NCI-H2029 treated with DMSO at 0.1 percent for 48 hours (cell line): Measurements from ENCODE around the gene NECTIN2.
A peak's percentile ranks its signal among the peaks of the same experiment; 100 is the strongest.
"Not testable (repeated sequence)": the region's sequence is repeated elsewhere in the genome, so short reads cannot be mapped to it uniquely, and the experiment has no call there.

Experiments
- DNase-seq: peaks from one replicate; lab custom pipeline; 2025; lab: John Stamatoyannopoulos, UW

NECTIN2 gene

DNA sequence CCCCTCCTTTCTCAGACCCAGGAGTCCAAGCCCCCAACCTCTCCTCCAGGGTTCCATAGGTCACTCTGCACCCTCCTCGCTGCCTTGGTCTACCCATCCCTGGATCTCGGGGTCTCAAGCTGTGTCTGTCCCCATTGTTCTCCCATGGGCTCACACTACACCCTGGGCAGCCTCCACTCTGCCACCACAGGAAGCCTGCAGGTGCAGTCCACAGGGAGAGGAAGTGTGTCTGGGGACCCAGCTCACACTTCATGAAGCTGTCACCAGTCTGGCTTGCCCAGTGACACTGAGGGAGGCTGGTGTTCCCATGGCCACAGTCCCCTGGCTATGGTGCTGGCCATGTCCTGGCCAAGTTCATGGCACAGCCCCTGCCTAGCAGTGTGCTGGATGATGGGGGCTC is 5.3 kb downstream of the NECTIN2 start:
- no peak for DNase-seq

DNA sequence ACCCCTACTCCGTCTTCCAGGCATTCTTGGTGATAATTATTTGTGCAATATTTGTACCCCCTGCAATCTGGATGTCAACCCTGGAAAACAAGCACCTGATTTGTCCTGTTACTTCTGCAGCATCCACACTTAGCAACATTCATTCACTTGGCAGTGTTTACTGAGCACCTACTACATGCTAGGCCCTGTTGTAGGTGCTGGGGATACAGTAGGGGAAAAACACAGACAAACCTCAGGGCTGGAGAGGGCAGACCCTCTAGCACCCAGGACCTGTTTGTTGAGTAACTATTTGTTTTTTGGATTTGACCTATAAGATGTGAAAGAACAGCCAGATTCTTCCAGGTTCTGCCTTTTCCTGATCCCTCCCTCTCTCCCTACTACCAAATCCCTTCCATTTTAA is 9.5 kb downstream of the NECTIN2 start:
- no peak for DNase-seq

DNA sequence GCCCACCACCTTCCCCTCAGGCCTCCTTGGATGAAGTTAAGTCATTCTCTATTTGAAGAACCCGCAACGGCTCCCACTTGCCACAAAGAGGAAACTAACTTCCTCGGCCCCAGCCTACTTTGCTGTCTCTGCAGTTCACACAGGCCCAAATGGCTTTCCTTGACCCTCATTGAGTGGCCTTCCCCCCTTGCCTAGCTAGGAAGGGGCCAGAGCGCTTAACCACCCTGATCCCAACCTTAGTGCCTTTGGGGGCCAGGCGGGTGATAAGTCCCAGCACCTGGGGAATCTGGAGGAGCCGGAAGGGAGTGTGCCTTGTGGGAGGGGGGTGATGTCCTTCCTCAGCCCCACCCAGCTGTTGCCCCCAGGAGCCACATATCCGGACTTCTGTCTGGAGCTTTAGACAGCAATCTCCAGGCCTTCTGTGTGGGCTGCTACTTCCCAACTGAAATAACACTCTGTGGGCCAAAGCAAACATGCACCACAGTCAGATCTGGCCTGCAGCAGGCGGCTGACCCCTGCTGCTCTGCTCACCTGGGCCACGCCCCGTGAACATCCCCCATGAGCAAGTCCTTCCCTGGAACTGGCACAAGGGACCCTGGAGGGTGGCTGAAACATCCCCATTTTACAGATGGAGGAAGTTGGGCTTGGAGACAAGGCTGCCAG is 10.5 kb downstream of the NECTIN2 start:
- no peak for DNase-seq

DNA sequence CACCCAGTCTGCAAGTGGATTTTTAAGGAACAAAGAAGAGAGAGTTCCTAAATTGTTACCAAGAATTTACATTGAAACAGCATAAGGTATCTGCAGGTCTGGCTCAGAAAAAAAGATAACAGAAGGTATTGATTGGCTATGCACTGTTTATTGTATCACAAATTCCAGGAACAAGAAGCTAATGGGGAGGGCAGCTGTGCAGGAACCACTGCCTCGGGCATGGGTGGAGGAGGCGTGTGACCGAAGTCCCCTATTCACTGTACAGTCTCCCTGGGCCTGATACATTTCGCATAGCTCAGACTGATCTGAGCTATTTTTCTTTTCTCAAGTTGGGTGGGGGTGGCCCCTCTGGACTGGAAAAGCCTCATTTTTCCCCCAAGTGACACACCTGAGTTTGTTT is 11.7 kb downstream of the NECTIN2 start:
- no peak for DNase-seq

DNA sequence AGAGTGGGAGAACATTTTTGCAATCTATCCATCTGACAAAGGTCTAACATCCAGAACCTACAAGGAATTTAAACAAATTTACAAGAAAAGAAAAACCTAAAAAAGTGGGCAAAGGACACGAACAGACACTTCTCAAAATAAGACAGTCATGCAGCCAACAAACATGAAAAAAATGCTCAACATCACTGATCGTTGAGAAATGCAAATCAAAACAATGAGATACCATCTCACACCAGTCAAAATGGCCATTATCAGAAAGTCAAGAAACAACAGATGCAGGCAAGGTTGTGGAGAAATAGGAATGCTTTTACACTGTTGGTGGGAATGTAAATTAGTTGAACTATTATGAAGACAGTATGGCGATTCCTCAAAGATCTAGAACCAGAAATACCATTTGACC is 15.5 kb downstream of the NECTIN2 start:
- DNase-seq: not testable (repeated sequence)

DNA sequence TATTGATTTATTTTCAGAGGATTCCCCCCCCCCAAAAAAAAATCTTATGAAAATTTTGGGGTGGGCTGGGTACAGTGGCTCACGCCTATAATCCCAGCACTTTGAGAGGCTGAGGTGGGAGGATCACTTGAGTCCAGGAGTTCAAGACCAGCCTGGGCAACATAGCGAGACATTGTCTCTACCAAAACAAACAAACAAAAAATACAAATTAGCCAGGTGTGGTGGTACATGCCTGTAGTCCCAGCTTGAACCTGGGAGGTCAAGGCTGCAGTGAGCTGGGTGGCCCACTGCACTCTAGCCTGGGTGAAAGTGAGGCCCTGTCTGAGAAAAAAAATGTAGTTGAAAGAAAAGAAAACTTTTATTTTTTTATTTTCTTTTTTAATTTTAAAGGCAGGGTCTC is 17.9 kb downstream of the NECTIN2 start:
- no peak for DNase-seq

DNA sequence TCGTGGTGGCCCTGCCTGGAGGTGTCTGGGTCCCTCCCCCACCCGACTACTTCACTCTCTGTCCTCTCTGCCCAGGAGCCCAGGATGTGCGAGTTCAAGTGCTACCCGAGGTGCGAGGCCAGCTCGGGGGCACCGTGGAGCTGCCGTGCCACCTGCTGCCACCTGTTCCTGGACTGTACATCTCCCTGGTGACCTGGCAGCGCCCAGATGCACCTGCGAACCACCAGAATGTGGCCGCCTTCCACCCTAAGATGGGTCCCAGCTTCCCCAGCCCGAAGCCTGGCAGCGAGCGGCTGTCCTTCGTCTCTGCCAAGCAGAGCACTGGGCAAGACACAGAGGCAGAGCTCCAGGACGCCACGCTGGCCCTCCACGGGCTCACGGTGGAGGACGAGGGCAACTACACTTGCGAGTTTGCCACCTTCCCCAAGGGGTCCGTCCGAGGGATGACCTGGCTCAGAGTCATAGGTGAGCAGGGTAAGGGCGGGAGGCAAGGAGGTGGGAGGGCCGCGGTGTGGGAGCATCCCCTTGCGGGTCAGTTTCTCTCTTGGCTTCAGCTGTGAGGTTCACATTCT is 19.2 kb downstream of the NECTIN2 start:
- no peak for DNase-seq

DNA sequence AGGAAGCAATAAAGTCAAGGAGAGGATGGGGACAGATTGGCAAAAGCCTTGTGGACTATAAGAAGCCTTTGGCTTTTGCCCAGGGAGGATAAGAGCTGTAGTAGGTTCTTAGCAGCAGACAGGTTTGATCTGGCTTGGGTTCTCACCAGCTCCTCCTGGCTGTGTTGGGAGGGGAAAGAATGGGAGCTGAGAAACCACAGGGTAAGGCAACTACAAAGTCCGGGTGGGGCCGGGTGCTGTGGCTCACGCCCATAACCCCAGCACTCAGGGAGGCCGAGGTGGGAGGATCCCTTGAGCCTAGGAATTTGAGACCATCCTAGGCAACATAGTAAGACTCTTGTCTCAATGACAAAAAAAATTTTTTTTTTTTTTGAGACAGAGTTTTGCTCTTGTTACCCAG is 20.6 kb downstream of the NECTIN2 start:
- DNase-seq: peak; percentile 68

DNA sequence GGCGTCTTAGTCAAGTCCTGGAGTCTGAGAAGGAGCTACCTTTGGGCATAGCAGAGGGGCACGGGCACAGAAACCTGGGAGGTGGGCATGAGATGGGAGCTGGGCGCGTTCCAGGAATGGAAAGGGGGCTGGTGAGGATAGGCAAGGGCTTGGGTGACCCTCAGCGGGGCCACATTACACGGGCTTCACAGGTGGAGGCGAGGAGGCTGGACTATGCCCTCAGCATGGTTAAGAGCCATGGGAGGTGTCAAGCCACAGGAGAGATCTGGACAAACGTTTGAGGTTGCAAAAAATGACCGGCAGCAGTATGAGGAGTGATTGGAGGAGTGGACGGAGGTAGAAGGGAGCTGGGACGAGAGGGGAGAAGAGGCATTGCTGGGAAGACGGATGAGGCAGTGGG is 21.5 kb downstream of the NECTIN2 start:
- no peak for DNase-seq

DNA sequence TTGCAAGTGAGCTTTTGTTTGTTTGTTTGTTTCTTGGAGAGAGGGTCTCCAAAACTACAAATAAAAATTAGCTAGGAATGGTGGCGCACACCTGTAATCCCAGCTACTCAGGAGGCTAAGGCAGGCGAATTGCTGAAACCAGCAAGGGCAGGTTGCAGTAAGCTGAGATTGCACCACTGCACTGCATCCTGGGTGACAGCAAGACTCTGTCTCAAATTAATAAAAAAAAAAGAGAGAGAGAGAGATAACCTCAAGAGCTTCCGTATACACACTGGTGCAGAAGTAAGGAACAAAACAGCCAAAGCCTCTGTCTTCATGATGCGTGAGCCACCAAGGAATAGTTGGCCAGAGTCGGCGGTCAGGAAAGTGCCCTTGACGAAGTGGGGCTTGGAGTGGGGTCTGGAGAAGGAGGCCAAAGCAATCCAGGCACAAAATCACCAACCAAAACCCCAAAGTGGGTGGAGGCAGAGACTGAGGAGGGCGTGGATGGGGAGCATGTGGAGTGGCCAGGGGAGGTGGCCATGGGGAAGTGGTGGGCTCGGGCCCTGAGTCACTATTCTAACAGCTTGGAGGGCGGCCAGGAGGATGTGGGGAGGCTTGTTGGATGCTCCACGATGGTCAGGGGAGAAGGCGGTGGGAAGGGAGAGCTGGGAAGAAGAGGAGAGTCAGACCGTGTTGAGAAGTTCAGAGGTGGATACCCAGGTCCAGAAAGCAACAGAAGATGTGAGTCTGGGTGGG is 23.8 kb downstream of the NECTIN2 start:
- DNase-seq: no peak

DNA sequence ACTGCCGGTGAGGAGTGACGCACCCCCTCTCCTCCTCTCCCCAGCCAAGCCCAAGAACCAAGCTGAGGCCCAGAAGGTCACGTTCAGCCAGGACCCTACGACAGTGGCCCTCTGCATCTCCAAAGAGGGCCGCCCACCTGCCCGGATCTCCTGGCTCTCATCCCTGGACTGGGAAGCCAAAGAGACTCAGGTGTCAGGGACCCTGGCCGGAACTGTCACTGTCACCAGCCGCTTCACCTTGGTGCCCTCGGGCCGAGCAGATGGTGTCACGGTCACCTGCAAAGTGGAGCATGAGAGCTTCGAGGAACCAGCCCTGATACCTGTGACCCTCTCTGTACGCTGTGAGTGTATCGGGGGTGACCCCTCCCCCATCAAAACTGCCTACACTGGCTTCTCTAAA is 25.7 kb downstream of the NECTIN2 start:
- no peak for DNase-seq

DNA sequence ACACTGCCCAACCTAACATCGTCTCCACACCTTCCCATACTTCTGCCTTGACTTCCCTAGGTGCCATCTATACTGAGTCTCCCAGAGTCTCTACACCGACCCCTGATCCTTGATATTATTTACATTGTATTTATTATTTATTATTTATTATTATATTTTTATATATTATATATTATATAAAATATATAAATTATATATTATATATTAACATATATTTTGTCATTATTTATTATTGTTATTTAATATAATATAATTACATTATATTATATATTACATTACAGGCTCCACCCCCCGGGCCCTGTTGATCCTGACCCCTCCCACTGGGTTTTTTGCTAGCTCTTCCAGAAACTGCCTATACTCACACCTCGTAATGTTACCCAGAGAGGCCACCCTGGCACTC is 26.6 kb downstream of the NECTIN2 start:
- DNase-seq: no peak

DNA sequence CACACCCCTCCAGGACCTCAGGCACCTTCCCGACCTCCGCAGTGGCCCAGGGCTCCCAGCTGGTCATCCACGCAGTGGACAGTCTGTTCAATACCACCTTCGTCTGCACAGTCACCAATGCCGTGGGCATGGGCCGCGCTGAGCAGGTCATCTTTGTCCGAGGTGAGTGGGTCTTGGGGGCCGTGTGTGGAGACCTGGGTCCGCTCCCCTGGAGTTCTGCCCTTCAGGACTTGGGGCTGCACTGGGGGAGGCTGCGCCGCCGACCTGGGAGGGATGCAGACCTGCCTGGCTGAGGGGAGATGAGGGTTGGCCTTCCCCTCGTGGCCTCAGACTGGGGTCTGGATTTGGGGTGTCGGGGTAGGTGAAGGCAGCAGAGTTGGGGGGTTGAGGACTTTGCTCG is 28.2 kb downstream of the NECTIN2 start:
- no peak for DNase-seq

DNA sequence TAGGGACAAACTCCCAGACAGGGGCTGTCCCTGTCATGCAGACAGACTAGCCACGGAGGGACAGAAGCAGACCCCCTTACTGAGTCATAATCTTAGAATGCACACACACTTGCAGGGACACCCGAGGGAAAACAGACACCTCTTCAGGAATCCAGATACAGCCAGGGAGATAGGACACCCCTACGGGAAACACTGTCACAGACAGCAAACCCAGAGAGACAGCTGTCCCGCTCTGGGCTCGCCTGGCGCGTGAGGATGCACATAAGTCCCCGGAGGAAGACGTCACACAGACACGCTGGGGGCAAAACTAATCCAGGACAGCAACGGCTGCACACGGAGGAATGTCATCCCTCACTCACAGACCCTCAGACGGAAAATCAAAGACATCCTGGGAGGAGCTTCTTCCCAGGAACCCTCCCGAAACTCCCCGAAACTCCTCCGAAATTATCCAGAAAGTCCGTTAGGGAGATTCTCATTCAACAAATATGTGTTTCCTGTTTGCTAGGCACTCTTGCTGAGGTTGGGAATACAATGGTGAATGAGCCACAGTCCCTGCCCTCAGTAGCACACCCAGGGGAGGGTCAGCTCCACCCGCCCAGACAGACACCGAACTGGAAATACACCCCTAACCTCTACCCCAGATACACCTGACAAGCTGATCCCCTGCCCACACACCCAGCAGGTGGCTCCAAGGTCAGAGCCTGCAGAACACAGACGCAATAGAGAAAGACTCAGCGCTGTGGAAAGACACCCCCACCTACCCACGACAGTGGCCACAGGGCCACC is 29.8 kb downstream of the NECTIN2 start:
- DNase-seq: no peak

DNA sequence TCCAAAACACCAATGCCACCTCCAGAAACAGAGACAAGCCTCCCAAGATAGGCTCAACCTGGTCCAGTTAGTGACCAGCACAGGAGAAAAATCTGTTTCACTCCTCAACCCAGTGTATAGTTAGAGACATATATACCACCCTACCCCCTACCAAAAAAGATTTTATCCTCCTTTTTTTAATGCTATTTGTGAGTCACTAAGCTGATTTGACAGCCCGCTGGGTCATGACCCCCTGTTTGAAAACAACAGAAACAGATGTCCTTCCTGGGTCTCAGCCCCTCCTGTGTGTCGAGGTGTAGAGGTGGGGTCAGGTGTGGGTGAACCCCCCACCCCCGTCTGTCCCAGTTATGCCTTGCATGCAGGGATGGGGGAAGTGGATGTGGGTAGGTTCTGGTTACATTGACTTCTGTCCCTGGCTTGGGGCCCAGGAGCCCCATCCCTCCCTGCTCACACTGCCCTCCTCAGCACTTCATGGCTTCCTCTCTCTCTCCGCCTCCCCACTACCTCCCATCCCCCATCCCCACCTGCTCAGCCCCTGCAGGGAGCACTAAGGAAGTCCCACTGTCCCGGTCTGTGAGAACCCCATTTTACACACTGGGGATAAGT is 30.9 kb downstream of the NECTIN2 start:
- peak; percentile 29 for DNase-seq

DNA sequence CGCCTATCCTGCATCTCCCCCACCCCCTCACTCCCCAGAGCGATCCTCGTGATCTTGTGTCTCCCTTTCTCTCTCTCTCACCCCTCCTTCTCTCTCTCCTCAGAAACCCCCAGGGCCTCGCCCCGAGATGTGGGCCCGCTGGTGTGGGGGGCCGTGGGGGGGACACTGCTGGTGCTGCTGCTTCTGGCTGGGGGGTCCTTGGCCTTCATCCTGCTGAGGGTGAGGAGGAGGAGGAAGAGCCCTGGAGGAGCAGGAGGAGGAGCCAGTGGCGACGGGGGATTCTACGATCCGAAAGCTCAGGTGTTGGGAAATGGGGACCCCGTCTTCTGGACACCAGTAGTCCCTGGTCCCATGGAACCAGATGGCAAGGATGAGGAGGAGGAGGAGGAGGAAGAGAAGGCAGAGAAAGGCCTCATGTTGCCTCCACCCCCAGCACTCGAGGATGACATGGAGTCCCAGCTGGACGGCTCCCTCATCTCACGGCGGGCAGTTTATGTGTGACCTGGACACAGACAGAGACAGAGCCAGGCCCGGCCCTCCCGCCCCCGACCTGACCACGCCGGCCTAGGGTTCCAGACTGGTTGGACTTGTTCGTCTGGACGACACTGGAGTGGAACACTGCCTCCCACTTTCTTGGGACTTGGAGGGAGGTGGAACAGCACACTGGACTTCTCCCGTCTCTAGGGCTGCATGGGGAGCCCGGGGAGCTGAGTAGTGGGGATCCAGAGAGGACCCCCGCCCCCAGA is 32.2 kb downstream of the NECTIN2 start:
- no peak for DNase-seq

DNA sequence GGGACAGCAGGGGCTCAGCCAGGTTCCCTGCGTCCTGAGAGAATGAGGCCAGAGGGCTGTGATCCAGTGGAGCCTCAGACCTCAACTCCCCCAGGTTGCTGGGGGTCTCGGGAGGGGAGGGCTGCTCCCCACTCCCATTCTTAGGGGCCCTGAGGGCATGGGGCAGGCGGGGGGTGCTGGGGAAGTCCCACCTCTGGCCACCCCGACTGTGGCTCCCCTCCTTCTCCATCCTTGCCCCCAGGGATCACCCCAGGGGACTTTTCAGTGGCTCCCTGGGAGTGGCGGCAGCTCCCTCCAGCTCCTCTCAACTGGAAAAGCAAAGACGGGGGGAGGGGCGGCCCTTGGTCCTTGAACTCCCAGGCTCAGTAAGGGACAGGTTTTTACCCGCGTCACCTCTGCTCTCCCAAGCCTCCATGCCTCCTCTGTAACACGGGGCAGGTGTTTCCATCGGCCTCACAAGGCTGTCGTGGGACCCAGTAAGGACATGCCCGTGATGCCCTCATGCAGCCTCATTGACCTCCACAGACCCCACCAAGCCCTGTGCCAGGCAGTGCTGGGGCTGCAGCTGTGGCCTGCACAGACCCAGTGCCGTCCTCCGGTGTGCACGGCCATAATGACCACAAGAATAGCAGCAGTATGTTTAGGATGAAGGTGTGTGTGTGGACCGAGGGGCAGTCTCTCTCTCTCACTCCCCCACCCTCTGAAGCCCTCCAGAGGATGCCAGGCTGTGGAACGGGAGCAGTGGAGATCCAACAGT is 33.4 kb downstream of the NECTIN2 start:
- no peak for DNase-seq

DNA sequence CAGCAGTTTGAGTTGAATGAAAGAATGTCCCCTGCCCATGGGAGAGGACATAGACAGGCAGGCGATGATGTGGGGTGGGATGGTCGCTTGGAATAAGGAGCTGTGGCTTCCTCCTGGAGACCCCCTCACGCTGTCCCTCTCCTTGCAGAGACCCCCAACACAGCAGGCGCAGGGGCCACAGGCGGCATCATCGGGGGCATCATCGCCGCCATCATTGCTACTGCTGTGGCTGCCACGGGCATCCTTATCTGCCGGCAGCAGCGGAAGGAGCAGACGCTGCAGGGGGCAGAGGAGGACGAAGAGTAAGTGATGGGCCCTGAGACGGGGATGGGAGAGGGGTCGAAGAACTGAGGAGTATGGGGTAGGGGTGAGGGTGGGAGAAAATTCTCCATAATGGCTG is 36.0 kb downstream of the NECTIN2 start:
- DNase-seq: no peak

DNA sequence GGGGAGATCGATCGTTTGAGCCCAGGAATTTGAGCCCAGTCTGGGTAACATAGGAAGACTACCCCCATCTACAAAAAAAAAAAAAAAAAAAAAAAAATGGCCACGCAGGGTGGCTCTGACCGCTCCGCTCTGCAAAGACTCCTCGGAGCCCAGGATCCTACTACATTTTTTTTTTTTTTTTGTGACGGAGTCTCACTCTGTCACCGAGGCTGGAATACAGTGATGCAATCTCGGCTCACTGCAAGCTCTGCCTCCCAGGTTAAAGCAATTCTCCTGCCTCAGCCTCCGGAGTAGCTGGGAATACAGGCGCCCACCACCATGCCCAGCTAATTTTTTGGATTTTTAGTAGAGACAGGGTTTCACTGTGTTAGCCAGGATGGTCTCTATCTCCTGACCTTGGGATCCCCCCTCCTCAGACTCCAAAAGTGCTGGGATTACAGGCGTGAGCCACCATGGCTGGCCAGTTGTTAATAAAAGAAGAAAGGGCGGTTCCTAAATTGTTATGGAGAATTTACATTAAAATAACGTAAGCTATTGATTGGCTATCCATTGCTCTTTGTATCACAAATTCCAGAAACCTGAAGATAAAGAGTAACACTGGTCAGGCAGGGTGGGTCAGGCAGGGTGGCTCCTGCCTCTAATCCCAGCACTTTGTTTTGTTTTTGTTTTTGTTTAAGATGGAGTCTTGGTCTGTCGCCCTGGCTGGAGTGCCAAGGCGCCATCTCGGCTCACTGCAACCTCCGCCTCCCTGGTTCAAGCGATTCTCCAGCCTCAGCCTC is 36.7 kb downstream of the NECTIN2 start:
- not testable (repeated sequence) for DNase-seq

DNA sequence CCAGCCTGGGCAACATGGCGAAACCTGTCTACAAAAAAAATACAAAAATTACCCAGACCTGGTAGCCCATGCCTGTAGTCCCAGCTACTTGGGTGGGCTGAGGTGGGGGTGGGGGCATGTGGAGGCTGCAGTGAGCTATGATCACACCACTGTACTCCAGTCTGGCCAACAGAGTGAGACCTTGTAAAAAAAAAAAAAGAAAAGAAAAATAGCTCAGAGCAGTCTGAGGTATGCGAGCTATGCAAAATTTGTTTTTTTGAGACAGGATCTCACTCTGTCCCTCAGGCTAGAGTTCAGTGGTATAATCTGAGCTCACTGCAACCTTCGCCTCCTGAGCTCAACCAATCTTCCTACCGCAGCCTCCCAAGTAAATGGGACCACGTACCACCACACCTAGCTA is 37.8 kb downstream of the NECTIN2 start:
- no peak for DNase-seq
